ENCODE data around the gene SYNDIG1.

SYNDIG1 gene

GRCh38 chr20:24469116-24469893, at the start of gene SYNDIG1:
Gene SYNDIG1, plus strand, starts transcription at chr20:24469629. Its CDS starts 73,469 bp downstream, at chr20:24543098.
- DNase-seq (ENCODE audit: low read depth in 4 of 4, low spot score in 1 of 4): no peak

GRCh38 chr20:24419786-24420185, 49.6 kb upstream of the SYNDIG1 start:
- DNase-seq (ENCODE audit: low read depth in 4 of 4, low spot score in 1 of 4): no peak

GRCh38 chr20:24420567-24420966, 48.9 kb upstream of the SYNDIG1 start:
- no peak for DNase-seq (ENCODE audit: low read depth in 4 of 4, low spot score in 1 of 4)

- DNase-seq (ENCODE audit: low read depth in 4 of 4, low spot score in 1 of 4): no peak
Observed at GRCh38 chr20:24421071-24421470, 48.4 kb upstream of the SYNDIG1 start.

- no peak for DNase-seq (ENCODE audit: low read depth in 4 of 4, low spot score in 1 of 4)
Observed at GRCh38 chr20:24422091-24422760, 47.2 kb upstream of the SYNDIG1 start.

GRCh38 chr20:24423390-24424313, 45.8 kb upstream of the SYNDIG1 start:
- no peak for DNase-seq (ENCODE audit: low read depth in 4 of 4, low spot score in 1 of 4)

GRCh38 chr20:24425523-24426135, 43.8 kb upstream of the SYNDIG1 start:
- no peak for DNase-seq (ENCODE audit: low read depth in 4 of 4, low spot score in 1 of 4)

- no peak for DNase-seq (ENCODE audit: low read depth in 4 of 4, low spot score in 1 of 4)
Observed at GRCh38 chr20:24431279-24432045, 38.0 kb upstream of the SYNDIG1 start.

- no peak for DNase-seq (ENCODE audit: low read depth in 4 of 4, low spot score in 1 of 4)
Observed at GRCh38 chr20:24432046-24432442, 37.4 kb upstream of the SYNDIG1 start.

GRCh38 chr20:24436160-24436559, 33.3 kb upstream of the SYNDIG1 start:
- DNase-seq (ENCODE audit: low read depth in 4 of 4, low spot score in 1 of 4): no peak

- no peak for DNase-seq (ENCODE audit: low read depth in 4 of 4, low spot score in 1 of 4)
Observed at GRCh38 chr20:24437196-24438082, 32.0 kb upstream of the SYNDIG1 start.

- DNase-seq (ENCODE audit: low read depth in 4 of 4, low spot score in 1 of 4): no peak
Observed at GRCh38 chr20:24438331-24438730, 31.1 kb upstream of the SYNDIG1 start.

GRCh38 chr20:24439737-24440387, 29.6 kb upstream of the SYNDIG1 start:
- DNase-seq (ENCODE audit: low read depth in 4 of 4, low spot score in 1 of 4): no peak

GRCh38 chr20:24441661-24442060, 27.8 kb upstream of the SYNDIG1 start:
- DNase-seq (ENCODE audit: low read depth in 4 of 4, low spot score in 1 of 4): no peak

GRCh38 chr20:24442909-24443308, 26.5 kb upstream of the SYNDIG1 start:
- DNase-seq (ENCODE audit: low read depth in 4 of 4, low spot score in 1 of 4): no peak

GRCh38 chr20:24443436-24443835, 26.0 kb upstream of the SYNDIG1 start:
- DNase-seq (ENCODE audit: low read depth in 4 of 4, low spot score in 1 of 4): no peak

- DNase-seq (ENCODE audit: low read depth in 4 of 4, low spot score in 1 of 4): no peak
Observed at GRCh38 chr20:24444526-24445190, 24.8 kb upstream of the SYNDIG1 start.

- DNase-seq (ENCODE audit: low read depth in 4 of 4, low spot score in 1 of 4): no peak
Observed at GRCh38 chr20:24445510-24446170, 23.8 kb upstream of the SYNDIG1 start.

All from stimulated activated CD4-positive, alpha-beta T cell treated with anti-CD3 and anti-CD28 coated beads, Interleukin-1b, Interleukin-23, amount 100 ng/mL, for 24 hours (primary cell).